SU-DHL-6 (cell line): ENCODE results near the gene CNOT11.

Experiments
- H2AFZ ChIP-seq: fragments of 200-600 bp; sonication (generic); 2 replicates; pipeline ENCODE4 v1.6.1; 2014; ENCODE audit warnings: low read depth, mild to moderate bottlenecking, moderate library complexity, mixed read lengths, antibody characterized with exemption, low read length; ENCODE audit not compliant: severe bottlenecking
- H3F3A ChIP-seq: fragments of 200-600 bp; shearing (Covaris generic); 2 replicates; pipeline ENCODE4 v1.6.0; 2016; ENCODE audit warnings: antibody characterized with exemption, mild to moderate bottlenecking; ENCODE audit not compliant: insufficient read depth
- H3K27ac ChIP-seq: fragments of 200-600 bp; sonication (generic); 2 replicates; pipeline ENCODE4 v1.5.1; 2016; ENCODE audit warnings: low read depth, mild to moderate bottlenecking, low read length, moderate library complexity, mixed read lengths
- H3K27me3 ChIP-seq: fragments of 200-600 bp; sonication (generic), shearing (Covaris generic); 2 replicates; pipeline ENCODE4 v1.6.0; 2014; ENCODE audit warnings: mild to moderate bottlenecking, low read length
- H3K36me3 ChIP-seq: fragments of 200-600 bp; sonication (generic); 2 replicates; pipeline ENCODE4 v1.6.1; 2014; ENCODE audit warnings: mild to moderate bottlenecking, low read length, mixed read lengths
- H3K4me2 ChIP-seq: fragments of 300-600, 200-600 bp; shearing (Covaris generic), sonication (generic); 2 replicates; pipeline ENCODE4 v1.6.0; 2014; ENCODE audit warnings: low read length, low read depth, mild to moderate bottlenecking; ENCODE audit not compliant: poor library complexity, severe bottlenecking
- H3K4me3 ChIP-seq: fragments of 200-600 bp; sonication (generic); 2 replicates; pipeline ENCODE4 v1.5.1; 2014; ENCODE audit warnings: antibody characterized with exemption, low read length, mild to moderate bottlenecking, mixed read lengths; ENCODE audit not compliant: insufficient read depth, poor library complexity, severe bottlenecking
- H3K79me2 ChIP-seq: fragments of 200-600 bp; sonication (generic); 2 replicates; pipeline ENCODE4 v1.6.1; 2014; ENCODE audit warnings: mild to moderate bottlenecking, low read length, moderate library complexity; ENCODE audit not compliant: insufficient read depth
- H3K9ac ChIP-seq: fragments of 200-600 bp; sonication (generic); 2 replicates; pipeline ENCODE4 v1.7.0; 2014; ENCODE audit warnings: mild to moderate bottlenecking, low read length
- H3K9me2 ChIP-seq: fragments of 200-600 bp; sonication (generic); replicated peaks from 2 replicates; pipeline ENCODE4 v1.6.1; 2014; ENCODE audit warnings: low read length; ENCODE audit not compliant: insufficient read depth
- H3K9me3 ChIP-seq: fragments of 200-600 bp; sonication (generic); 2 replicates; pipeline ENCODE4 v1.6.1; 2014; ENCODE audit warnings: low read length, mixed read lengths; ENCODE audit not compliant: insufficient read depth
- H4K20me1 ChIP-seq: fragments of 200-600 bp; sonication (generic); 2 replicates; pipeline ENCODE4 v1.6.1; 2014; ENCODE audit warnings: low read depth, mild to moderate bottlenecking, antibody characterized with exemption, low read length, moderate library complexity, mixed read lengths
- CTCF ChIP-seq: fragments of 200-600 bp; sonication (generic); IDR thresholded peaks from one replicate; pipeline ENCODE4 v1.5.1; 2017; ENCODE audit warnings: antibody characterized with exemption, mild to moderate bottlenecking, low read length, moderate library complexity; ENCODE audit not compliant: insufficient read depth, poor library complexity, severe bottlenecking
- EZH2phosphoT487 ChIP-seq: fragments of 200-600 bp; sonication (generic), shearing (Covaris generic); conservative IDR thresholded peaks from 2 replicates; pipeline ENCODE4 v1.6.1; 2018; ENCODE audit warnings: mild to moderate bottlenecking, antibody characterized with exemption, low read length, moderate library complexity, mixed read lengths

CNOT11 gene

GRCh38 chr2:101256316-101256715 lies 3.6 kb downstream of the CNOT11 start:
- Histone ChIP-seq H3K27me3 (no peaks in the 10 kb centered on the region), H3K9ac (no peak overlapping the region), H3K36me3 (no peaks in the 10 kb centered on the region; the same call in none of the 2 replicates), H3K4me2 (no peak overlapping the region), H4K20me1 (peaks cover 3% of the 10 kb centered on the region; the same call in 1 of the 2 replicates), H3K9me2 (no peaks in the 10 kb centered on the region), H3K27ac (no peak overlapping the region), H3K9me3 (no peaks in the 10 kb centered on the region), H3K79me2 (peaks cover 46% of the 10 kb centered on the region), H3K4me3 (no peak overlapping the region), H3F3A (0 out of 2 replicates have a peak, but pooled peaks cover 2% of the 10 kb centered on the region), H2AFZ (no peak overlapping the region)
- no peak for TF ChIP-seq CTCF
- TF ChIP-seq EZH2phosphoT487, result no peak

GRCh38 chr2:101258804-101259203 lies 6.1 kb downstream of the CNOT11 start:
- H3K36me3 ChIP-seq, result peaks cover 15% of the 10 kb centered on the region

GRCh38 chr2:101262142-101262541 lies 9.5 kb downstream of the CNOT11 start:
- peaks cover 11% of the 10 kb centered on the region; the same call in 1 of the 2 replicates for H3K79me2 ChIP-seq
- H2AFZ ChIP-seq, result no peak overlapping the region
- H3K27ac ChIP-seq, result no peak overlapping the region
- H3K9me2 ChIP-seq, result no peaks in the 10 kb centered on the region
- H3K36me3 ChIP-seq, result peaks cover 24% of the 10 kb centered on the region
- no peaks in the 10 kb centered on the region for H3F3A ChIP-seq
- H3K9ac ChIP-seq, result no peak overlapping the region
- H3K9me3 ChIP-seq, result no peaks in the 10 kb centered on the region
- no peak overlapping the region for H3K4me2 ChIP-seq
- H3K27me3 ChIP-seq, result no peaks in the 10 kb centered on the region
- H3K4me3 ChIP-seq, result no peak overlapping the region
- TF ChIP-seq EZH2phosphoT487 (no peak), CTCF (no peak)
- no peaks in the 10 kb centered on the region for H4K20me1 ChIP-seq

More at GRCh38 chr2:101258804-101259203, 6.1 kb downstream of the CNOT11 start:
- Histone ChIP-seq H3F3A (no peaks in the 10 kb centered on the region), H4K20me1 (peaks cover 3% of the 10 kb centered on the region; the same call in 1 of the 2 replicates), H3K9me3 (no peaks in the 10 kb centered on the region), H3K4me2 (no peak overlapping the region), H3K4me3 (no peak overlapping the region), H2AFZ (no peak overlapping the region), H3K27me3 (no peaks in the 10 kb centered on the region), H3K79me2 (peaks cover 39% of the 10 kb centered on the region), H3K9me2 (no peaks in the 10 kb centered on the region), H3K27ac (no peak overlapping the region), H3K9ac (no peak overlapping the region)
- TF ChIP-seq CTCF, result no peak
- no peak for TF ChIP-seq EZH2phosphoT487
